IMR-90 (cell line): ENCODE data around the gene PRKCE. TPM values are rescaled to one million over a fixed set of nuclear protein-coding genes. Genes with fewer than 3 reads are reported as not detected.

Experiments
- ATAC-seq: fragments of 200-7000 bp; cut with Tn5 transposase; 2 replicates; pipeline ENCODE4 v1.9.1; 2020; ENCODE audit warnings: low read depth, mild to moderate bottlenecking, moderate library complexity
- BruUV-seq: library from RNA; stranded (reverse); fragments of 400-500 nt; replicated peaks from 2 replicates; lab custom pipeline; 2021; lab: Mats Ljungman, UMichigan
- CTCF ChIA-PET: fragments of 300-600 bp; formaldehyde crosslinking; extraction: SDS; loops from one replicate; lab custom pipeline; 2021; ENCODE audit warnings: antibody characterized with exemption; lab: Yijun Ruan, JAX
- POLR2A ChIA-PET: fragments of 300-600 bp; sonication (Branson Sonifier 250); formaldehyde crosslinking; loops from one replicate; lab custom pipeline; 2022; ENCODE audit warnings: antibody characterized with exemption; ENCODE audit not compliant: unreplicated experiment; lab: Charles Lee
- DNase-seq: peaks from one replicate; pipeline ENCODE4 v3.0.0; 2013
- H2AFZ ChIP-seq: replicated peaks from 2 replicates; pipeline ENCODE3; 2013; ENCODE audit warnings: low read length, mild to moderate bottlenecking; ENCODE audit not compliant: poor library complexity
- H2AK5ac ChIP-seq: 2 replicates; pipeline ENCODE4 v1.6.1; 2013; ENCODE audit warnings: low read depth, low read length, inconsistent platforms
- H2AK9ac ChIP-seq: replicated peaks from 2 replicates; pipeline ENCODE3; 2013; ENCODE audit warnings: mild to moderate bottlenecking, low read depth, low read length, moderate library complexity; ENCODE audit not compliant: poor library complexity
- H2BK120ac ChIP-seq: 2 replicates; pipeline ENCODE4 v1.6.1; 2013; ENCODE audit warnings: low read depth, low read length, inconsistent platforms
- H2BK15ac ChIP-seq: 3 replicates; pipeline ENCODE4 v1.6.1; 2013; ENCODE audit warnings: low read depth, low read length, inconsistent platforms
- H2BK20ac ChIP-seq: 2 replicates; pipeline ENCODE4 v1.6.1; 2013; ENCODE audit warnings: low read depth, mild to moderate bottlenecking, inconsistent platforms, low read length, moderate library complexity
- H2BK5ac ChIP-seq: 2 replicates; pipeline ENCODE4 v1.6.1; 2013; ENCODE audit warnings: mild to moderate bottlenecking, low read depth, low read length, inconsistent platforms; ENCODE audit not compliant: poor library complexity, severe bottlenecking
- H3K14ac ChIP-seq: replicated peaks from 2 replicates; pipeline ENCODE4 v1.6.1; 2013; ENCODE audit warnings: low read depth, low read length, inconsistent platforms
- H3K18ac ChIP-seq: 2 replicates; pipeline ENCODE4 v1.6.1; 2013; ENCODE audit warnings: low read depth, low read length, control low read depth
- H3K23ac ChIP-seq: 2 replicates; pipeline ENCODE4 v1.6.1; 2013; ENCODE audit warnings: low read depth, low read length, inconsistent platforms
- H3K27ac ChIP-seq: 2 replicates; pipeline ENCODE4 v1.5.1; 2013; ENCODE audit warnings: mild to moderate bottlenecking, control low read depth, low read length; ENCODE audit not compliant: insufficient read depth
- H3K27me3 ChIP-seq: 2 replicates; pipeline ENCODE4 v1.6.1; 2013; ENCODE audit warnings: low read length; ENCODE audit not compliant: control insufficient read depth, insufficient read depth
- H3K36me3 ChIP-seq: 2 replicates; pipeline ENCODE4 v1.6.1; 2013; ENCODE audit warnings: low read length, mixed read lengths; ENCODE audit not compliant: control insufficient read depth, insufficient read depth
- H3K4ac ChIP-seq: 2 replicates; pipeline ENCODE4 v1.6.1; 2013; ENCODE audit warnings: low read depth, low read length, inconsistent platforms
- H3K4me1 ChIP-seq: 2 replicates; pipeline ENCODE4 v1.6.1; 2013; ENCODE audit warnings: low read length, mixed read lengths; ENCODE audit not compliant: control insufficient read depth, insufficient read depth
- H3K4me2 ChIP-seq: 2 replicates; pipeline ENCODE4 v1.6.1; 2013; ENCODE audit warnings: low read depth, mild to moderate bottlenecking, control low read depth, low read length, moderate library complexity
- H3K4me3 ChIP-seq: 2 replicates; pipeline ENCODE4 v1.5.1; 2013; ENCODE audit warnings: low read depth, mild to moderate bottlenecking, control low read depth, low read length, moderate library complexity; ENCODE audit not compliant: insufficient read depth
- H3K56ac ChIP-seq: 2 replicates; pipeline ENCODE4 v1.6.1; 2013; ENCODE audit warnings: low read length, inconsistent platforms; ENCODE audit not compliant: insufficient read depth; ENCODE audit errors: extremely low read depth
- H3K79me1 ChIP-seq, 2 experiments: 2 replicates each; pipeline ENCODE4 v1.6.1; 2013; ENCODE audit warnings: low read length in 2 of 2, inconsistent platforms in 1 of 2, low read depth in 1 of 2
- H3K9ac ChIP-seq: 2 replicates; pipeline ENCODE4 v1.6.1; 2013; ENCODE audit warnings: low read depth, low read length, control low read depth
- H3K9me1 ChIP-seq: 2 replicates; pipeline ENCODE4 v1.6.1; 2013; ENCODE audit warnings: low read length, inconsistent platforms; ENCODE audit not compliant: insufficient read depth
- H3K9me3 ChIP-seq: 2 replicates; pipeline ENCODE4 v1.6.1; 2013; ENCODE audit warnings: low read length; ENCODE audit not compliant: control insufficient read depth, insufficient read depth
- H4K20me1 ChIP-seq: 2 replicates; pipeline ENCODE4 v1.6.1; 2013; ENCODE audit warnings: low read length, inconsistent platforms; ENCODE audit not compliant: insufficient read depth
- H4K5ac ChIP-seq: 2 replicates; pipeline ENCODE4 v1.6.1; 2013; ENCODE audit warnings: mild to moderate bottlenecking, low read depth, low read length, control low read depth
- H4K8ac ChIP-seq, 2 experiments: 2 replicates each; pipeline ENCODE4 v1.6.1; 2013; ENCODE audit warnings: low read depth in 2 of 2, low read length in 2 of 2, control low read depth in 1 of 2, inconsistent platforms in 1 of 2
- H4K91ac ChIP-seq: 2 replicates; pipeline ENCODE4 v1.6.1; 2013; ENCODE audit warnings: low read depth, low read length, inconsistent platforms; ENCODE audit not compliant: insufficient read depth
- CEBPB ChIP-seq: IDR thresholded peaks from 2 replicates; pipeline ENCODE4 v1.6.1; 2012; ENCODE audit warnings: low read depth, low read length, improper control_type of control experiment
- FOS ChIP-seq: fragments of 150-350 bp; IDR thresholded peaks from 2 replicates; pipeline ENCODE4 v1.6.1; 2016; ENCODE audit warnings: low read depth, low read length
- RCOR1 ChIP-seq: IDR thresholded peaks from 2 replicates; pipeline ENCODE4 v1.6.1; 2012; ENCODE audit warnings: mild to moderate bottlenecking, low read length, improper control_type of control experiment; ENCODE audit not compliant: insufficient replicate concordance
- WGBS, 2 experiments: methylation state at CpG; one replicate each; pipeline versions ENCODE4 v1.1.5 to v1.1.7; 2013; ENCODE audit warnings: missing lambda C conversion rate in 2 of 2; ENCODE audit not compliant: insufficient read length in 1 of 2; ENCODE audit errors: extremely low coverage in 2 of 2; 5-methylcytosine and 5-hydroxymethylcytosine counted together
- dilution Hi-C: fragments of 300-500 bp; cut with HindIII; formaldehyde crosslinking; loops from one replicate; pipeline ENCODE4 v1.14.3; 2018; ENCODE audit warnings: low sequenced_read_pairs; ENCODE audit not compliant: unreplicated experiment
- in situ Hi-C: fragments of 300-500 bp; cut with MboI; formaldehyde crosslinking; loops from 3 replicates; pipeline ENCODE4 v1.14.3; 2019; ENCODE audit warnings: low sequenced_read_pairs, inconsistent platforms, mixed read lengths
- intact Hi-C: fragments of 100-400 bp; cut with micrococcal nuclease; formaldehyde crosslinking; loops from 2 replicates; pipeline ENCODE4 v1.10.0; 2022
- polyA plus RNA-seq, 3 experiments: library from polyadenylated mRNA; depleted of rRNA; stranded (reverse); fragments of >200 nt; gene quantifications; 2 replicates each; pipeline ENCODE4 v1.2.3, GENCODE V29; 2012; ENCODE audit warnings: low replicate concordance in 1 of 3
- total RNA-seq: library from RNA; depleted of rRNA; stranded (reverse); fragments of >200 nt; gene quantifications from 2 replicates; pipeline ENCODE4 v1.2.3, GENCODE V29; 2012

Gene PRKCE
- total and polyA plus RNA-seq, 2 of the 4 experiments (the other 2 are of a cell fraction) = 8.1 to 32.4 TPM

DNA sequence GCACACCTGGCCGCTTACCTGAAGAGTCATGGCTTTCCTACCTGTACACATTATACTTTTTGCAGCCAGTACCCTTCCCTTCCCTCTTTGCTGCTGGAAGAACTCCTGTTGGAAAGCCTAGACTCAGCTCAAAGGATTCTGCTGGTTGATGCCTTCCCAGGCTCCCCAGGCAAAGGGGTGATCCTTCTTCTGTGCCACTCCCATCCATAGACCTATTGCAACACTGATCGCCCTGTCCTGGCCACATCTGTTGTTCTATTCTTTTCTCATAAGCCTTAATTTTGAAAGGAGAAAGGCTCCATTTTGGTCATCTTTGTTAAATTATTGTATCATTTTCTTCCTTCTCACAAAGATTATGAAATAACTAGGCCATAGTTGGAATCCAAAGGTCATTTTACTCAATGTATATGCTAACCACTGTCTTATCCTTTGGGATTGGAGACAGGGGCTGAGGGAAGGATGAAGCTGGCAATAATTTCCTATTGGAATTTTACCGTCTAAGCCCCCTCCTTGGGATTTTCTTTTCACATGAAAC, 3.4 kb upstream of the PRKCE start:
- no peak overlapping the region for H4K5ac ChIP-seq
- no peaks in the 10 kb centered on the region for H3K36me3 ChIP-seq
- H3K9ac ChIP-seq = no peak overlapping the region
- H3K27me3 ChIP-seq = peaks cover 2% of the 10 kb centered on the region
- no peak overlapping the region for H2BK120ac ChIP-seq
- no peak overlapping the region for H3K27ac ChIP-seq
- no peak overlapping the region for H2BK15ac ChIP-seq
- no peak overlapping the region for H3K4me3 ChIP-seq
- dilution Hi-C loops = loop anchor here (25.0 kb wide), 1 partner anchor 289 kb away; no protein-coding TSS in a partner anchor
- no peak overlapping the region for H3K18ac ChIP-seq
- H2AK5ac ChIP-seq = no peak overlapping the region
- H3K4me2 ChIP-seq = no peak overlapping the region
- ChIA-PET POLR2A (no interaction called here), CTCF (no interaction called here)
- H3K4me1 ChIP-seq = peaks cover 4% of the 10 kb centered on the region
- no TSS peak for BruUV-seq
- H2BK20ac ChIP-seq = no peak overlapping the region
- H2BK5ac ChIP-seq = no peak overlapping the region
- DNase-seq (no peak), ATAC-seq (no peak)
- H2AFZ ChIP-seq = no peak overlapping the region
- no peak for TF ChIP-seq FOS
- TF ChIP-seq CEBPB = 0 out of 2 replicates have a peak, but pooled peaks have one; percentile 13
- TF ChIP-seq RCOR1 = no peak
- in situ Hi-C loops = loop anchor here (5.0 to 25.0 kb wide), 3 partner anchors 129 to 664 kb away; no protein-coding TSS in a partner anchor
- peaks cover 8% of the 10 kb centered on the region; the same call in 1 of the 2 replicates for H4K20me1 ChIP-seq
- H3K79me1 ChIP-seq = peaks cover 6 to 19% of the 10 kb centered on the region in 2 experiments; a peak in 3 of 4 replicates
- intact Hi-C loops = no loop called here
- H3K9me3 ChIP-seq = no peaks in the 10 kb centered on the region
- H4K91ac ChIP-seq = no peak overlapping the region
- H3K23ac ChIP-seq = no peak overlapping the region
- WGBS, 2 experiments = 100% methylated on average over 1 of the region's 3 CpGs; no CpG with 5 or more reads in 1 of the 2 experiments
- no peaks in the 10 kb centered on the region for H3K9me1 ChIP-seq
- H2AK9ac ChIP-seq = no peak overlapping the region
- no peak overlapping the region for H3K4ac ChIP-seq
- H4K8ac ChIP-seq = no peak overlapping the region
- no peak overlapping the region for H3K14ac ChIP-seq
- no peak overlapping the region for H3K56ac ChIP-seq
